Measurements from ENCODE around the gene PHACTR1.

DNA sequence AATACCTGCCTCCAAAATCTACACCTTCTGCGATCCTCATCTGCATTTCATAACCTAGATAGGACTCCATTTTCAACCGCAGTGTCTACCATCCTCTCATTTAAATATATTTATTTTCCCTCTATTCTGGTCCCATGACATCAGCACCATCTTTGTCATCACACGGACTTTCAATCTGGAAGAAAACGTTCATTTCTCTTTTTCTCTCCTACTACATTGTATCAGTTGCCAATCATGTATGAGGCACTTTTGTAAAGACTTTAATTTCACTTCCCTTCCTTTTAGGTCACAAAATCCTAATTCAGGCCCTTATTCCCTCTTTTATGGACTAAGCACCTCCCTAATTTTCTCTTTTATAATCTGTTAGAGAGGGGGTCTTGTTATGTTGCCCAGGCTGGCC, 89.6 kb downstream of the PHACTR1 start:
- TF ChIP-seq CTCF (IDR thresholded peaks at IDR 0.05): no peak
- no peak for TF ChIP-seq FOXK1 (CRISPR knock-in tag; IDR thresholded peaks at IDR 0.05)
- TF ChIP-seq E2F5 (CRISPR knock-in tag; IDR thresholded peaks at IDR 0.05): no peak
- TF ChIP-seq NFYB (CRISPR knock-in tag; conservative IDR thresholded peaks at IDR 0.05; ENCODE audit: low read depth): no peak
- TF ChIP-seq HMGXB4 (CRISPR knock-in tag; IDR thresholded peaks at IDR 0.05): no peak
- TF ChIP-seq ZMAT4 (CRISPR knock-in tag; IDR thresholded peaks at IDR 0.05): no peak
- TF ChIP-seq, protein P1, sequence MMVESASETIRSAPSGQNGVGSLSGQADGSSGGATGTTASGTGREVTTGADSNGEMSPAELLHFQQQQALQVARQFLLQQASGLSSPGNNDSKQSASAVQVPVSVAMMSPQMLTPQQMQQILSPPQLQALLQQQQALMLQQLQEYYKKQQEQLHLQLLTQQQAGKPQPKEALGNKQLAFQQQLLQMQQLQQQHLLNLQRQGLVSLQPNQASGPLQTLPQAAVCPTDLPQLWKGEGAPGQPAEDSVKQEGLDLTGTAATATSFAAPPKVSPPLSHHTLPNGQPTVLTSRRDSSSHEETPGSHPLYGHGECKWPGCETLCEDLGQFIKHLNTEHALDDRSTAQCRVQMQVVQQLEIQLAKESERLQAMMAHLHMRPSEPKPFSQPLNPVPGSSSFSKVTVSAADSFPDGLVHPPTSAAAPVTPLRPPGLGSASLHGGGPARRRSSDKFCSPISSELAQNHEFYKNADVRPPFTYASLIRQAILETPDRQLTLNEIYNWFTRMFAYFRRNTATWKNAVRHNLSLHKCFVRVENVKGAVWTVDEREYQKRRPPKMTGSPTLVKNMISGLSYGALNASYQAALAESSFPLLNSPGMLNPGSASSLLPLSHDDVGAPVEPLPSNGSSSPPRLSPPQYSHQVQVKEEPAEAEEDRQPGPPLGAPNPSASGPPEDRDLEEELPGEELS (CRISPR knock-in tag; IDR thresholded peaks at IDR 0.05): no peak
- TF ChIP-seq, protein P2, sequence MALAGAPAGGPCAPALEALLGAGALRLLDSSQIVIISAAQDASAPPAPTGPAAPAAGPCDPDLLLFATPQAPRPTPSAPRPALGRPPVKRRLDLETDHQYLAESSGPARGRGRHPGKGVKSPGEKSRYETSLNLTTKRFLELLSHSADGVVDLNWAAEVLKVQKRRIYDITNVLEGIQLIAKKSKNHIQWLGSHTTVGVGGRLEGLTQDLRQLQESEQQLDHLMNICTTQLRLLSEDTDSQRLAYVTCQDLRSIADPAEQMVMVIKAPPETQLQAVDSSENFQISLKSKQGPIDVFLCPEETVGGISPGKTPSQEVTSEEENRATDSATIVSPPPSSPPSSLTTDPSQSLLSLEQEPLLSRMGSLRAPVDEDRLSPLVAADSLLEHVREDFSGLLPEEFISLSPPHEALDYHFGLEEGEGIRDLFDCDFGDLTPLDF (CRISPR knock-in tag; IDR thresholded peaks at IDR 0.05): no peak
- no peak for TF ChIP-seq RELA (CRISPR knock-in tag; IDR thresholded peaks at IDR 0.05; ENCODE audit: borderline replicate concordance)
- no peak for TF ChIP-seq MXD4 (CRISPR knock-in tag; IDR thresholded peaks at IDR 0.05; ENCODE audit: borderline replicate concordance)
- no peak for TF ChIP-seq GABPB1 (CRISPR knock-in tag; IDR thresholded peaks at IDR 0.05)
- TF ChIP-seq NR1H2 (CRISPR knock-in tag; IDR thresholded peaks at IDR 0.05): no peak
- TF ChIP-seq USF1 (CRISPR knock-in tag; IDR thresholded peaks at IDR 0.05): no peak

Measured in WTC11 (cell line).